GM21447 (cell line): ENCODE data around the gene WDR27.

ENCODE experiments used
- ATAC-seq: cut with Tn5 transposase; IDR thresholded peaks from one replicate; pipeline ENCODE4 v1.9.1; 2021; ENCODE audit not compliant: unreplicated experiment

WDR27 gene

GRCh38 chr6:169641461-169642085 lies 60.3 kb downstream of the WDR27 start:
- ATAC-seq = no peak

GRCh38 chr6:169640983-169641382 lies 60.8 kb downstream of the WDR27 start:
- ATAC-seq = no peak

DNA sequence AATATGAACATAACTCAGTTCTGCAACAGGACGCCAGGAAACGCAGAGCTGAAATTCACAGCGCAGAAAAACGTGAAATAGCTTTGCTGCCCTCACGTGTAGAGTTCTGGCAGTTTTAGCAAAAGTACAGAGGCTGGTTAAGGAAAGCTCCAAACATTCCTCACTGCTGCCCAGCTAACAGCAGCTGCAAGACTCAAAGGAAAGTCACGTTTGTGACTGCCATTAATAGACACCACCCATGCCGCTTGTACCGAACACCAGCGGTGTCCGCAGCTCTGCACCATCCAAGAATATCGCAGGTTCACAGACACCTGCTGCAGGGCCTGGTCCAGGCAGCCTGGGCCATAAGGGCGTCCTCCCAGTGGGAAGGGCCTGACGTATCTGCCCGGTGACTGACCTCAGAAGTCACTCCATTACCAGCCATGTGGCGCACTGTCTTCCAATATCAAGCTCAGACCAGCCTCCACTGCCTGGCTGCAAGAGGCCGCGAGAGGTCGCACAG lies 61.4 kb downstream of the WDR27 start:
- no peak for ATAC-seq

DNA sequence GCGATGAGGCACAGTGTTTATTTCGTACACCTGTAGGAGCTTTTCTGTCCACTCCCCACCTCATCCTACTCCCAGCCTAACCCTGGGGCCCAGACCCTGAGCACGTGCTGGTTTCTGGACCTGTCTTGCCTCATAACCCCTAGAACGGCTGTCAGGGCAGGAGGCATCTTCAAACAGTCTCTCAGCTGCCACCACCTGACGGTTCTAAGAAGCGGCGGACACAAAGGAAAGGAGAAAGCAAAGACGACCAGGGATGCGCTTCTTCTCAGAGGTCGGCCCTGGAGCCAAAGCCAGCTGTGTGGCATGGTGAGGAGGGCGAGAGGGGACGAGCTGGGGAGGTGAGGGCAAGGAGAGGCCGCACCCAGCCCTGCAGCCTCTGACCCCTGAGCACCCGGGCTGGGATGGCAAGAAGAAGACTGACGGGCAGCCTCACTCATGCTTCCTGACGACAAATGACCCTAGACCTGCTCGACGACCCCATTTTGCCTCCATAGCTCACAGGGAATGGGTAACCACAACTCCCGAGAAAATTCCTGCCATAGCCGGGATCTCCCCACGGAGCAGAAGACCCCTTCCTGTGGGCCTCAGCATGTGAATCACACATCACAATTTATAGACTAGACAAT lies 62.1 kb downstream of the WDR27 start:
- no peak for ATAC-seq

DNA sequence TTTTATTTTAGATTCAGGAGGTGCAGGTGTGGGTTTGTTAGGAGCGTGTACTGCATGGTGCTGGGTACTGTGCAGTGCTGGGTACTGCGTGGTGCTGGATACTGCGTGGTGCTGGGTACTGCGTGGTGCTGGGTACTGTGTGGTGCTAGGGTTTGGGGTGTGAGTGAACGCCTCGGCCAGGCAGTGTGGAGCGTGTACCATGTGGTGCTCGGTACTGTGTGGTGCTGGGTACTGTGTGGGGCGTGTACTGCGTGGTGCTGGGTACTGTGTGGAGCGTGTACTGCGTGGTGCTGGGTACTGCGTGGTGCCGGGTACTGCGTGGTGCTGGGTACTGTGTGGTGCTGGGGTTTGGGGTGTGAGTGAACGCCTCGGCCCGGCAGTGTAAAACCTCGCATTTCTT lies 62.9 kb downstream of the WDR27 start:
- no peak for ATAC-seq

GRCh38 chr6:169638388-169638787 lies 63.4 kb downstream of the WDR27 start:
- ATAC-seq = no peak

DNA sequence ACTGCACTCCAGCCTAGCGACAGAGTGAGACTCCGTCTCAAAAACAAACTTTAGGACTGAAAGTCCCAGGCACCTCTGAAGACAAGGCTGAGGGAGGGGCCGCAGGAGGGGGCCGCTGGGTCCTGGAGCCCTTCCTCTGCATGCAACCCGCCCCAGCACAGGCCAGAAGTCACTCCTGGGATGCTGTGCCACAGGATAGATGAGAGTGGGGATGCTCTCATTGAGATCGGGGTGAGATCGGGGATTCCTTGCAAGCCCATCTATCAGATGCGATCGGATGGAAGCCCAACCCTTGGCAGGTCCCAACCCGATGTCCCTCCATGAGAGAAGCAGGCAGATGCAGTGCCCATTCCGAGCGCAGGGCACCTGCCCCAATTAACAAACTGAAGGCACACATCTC lies 66.5 kb downstream of the WDR27 start:
- no peak for ATAC-seq

DNA sequence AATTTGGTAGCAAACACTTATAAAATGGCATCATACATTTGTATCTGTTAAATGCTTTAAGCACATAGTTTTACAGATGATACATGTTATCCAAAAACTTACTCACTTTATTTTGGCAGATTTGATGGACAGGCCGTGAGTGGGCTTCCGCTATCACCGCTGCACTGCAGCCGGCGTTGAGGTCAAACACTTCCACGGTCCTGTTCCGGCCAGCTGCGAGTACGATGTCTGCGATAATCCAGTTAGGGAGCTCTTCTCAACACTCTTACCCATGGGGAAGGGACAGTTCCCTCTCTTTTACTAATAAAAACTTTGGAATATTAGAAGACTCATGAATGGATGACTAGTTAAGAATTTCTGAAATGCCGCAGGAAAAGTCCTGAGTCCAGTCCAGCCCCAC lies 69.0 kb downstream of the WDR27 start:
- ATAC-seq = no peak

- no peak for ATAC-seq
Measured at GRCh38 chr6:169629256-169629655, 72.6 kb downstream of the WDR27 start.

DNA sequence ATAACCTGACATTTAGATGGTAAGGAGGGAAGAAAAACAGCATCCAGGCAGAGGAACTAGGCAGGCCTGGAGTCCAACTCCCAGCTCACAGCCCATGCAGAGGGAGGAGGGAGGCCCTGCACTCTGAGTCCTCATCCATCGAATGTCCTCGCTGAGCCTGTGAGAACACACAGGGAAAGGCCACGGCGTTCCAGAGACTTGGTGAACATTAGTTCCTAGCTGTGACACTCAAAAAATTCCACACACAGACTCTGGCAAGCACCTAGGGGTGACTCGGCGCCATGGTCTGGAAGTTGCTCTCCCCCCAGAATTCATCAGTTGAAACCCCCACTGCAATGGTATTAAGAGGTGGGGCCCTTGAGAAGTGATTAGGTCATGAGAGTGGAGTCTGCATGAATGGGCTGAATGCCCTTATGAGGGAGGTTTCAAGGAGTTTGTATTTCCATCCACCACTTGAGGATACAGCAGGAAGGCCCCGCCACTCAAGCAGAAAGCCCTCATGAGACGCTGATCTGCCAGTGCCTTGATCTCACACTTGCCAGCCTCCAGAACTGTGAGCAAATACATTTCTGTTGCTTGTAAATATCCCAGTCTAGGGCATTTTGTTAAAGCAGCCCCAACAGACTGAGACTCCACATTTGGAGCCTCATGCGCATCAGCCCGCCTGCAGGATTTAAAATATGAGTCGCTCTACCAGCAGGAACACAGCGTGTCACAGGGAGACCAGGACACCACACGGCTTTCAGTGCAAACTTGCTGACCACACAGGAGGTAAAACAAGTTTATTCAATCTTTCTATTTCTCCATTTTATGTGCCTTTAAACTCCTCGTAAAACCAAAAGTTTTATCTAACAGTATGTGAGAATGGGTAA lies 73.9 kb downstream of the WDR27 start:
- no peak for ATAC-seq

GRCh38 chr6:169626649-169627048 lies 75.2 kb downstream of the WDR27 start:
- ATAC-seq = no peak

DNA sequence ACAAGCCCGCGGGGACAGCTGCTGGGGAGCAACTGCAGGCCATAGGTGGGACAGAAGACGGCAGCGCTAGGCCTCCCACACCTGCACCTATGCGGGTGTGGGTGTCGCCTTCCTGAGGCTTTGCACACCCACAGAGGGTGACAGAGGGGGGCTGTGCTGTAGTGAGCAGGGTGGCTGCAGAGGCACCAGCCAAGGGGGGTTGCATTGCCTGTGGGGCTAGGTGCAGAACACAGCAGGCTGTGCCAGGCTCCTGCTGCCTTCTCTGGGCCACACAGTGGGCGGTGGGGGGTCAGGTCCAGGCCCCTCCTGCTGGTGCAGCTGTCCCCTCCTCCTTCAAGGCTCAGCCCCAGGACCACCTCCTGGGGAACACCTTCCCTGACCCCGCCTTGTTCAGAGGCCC lies 75.7 kb downstream of the WDR27 start:
- no peak for ATAC-seq

DNA sequence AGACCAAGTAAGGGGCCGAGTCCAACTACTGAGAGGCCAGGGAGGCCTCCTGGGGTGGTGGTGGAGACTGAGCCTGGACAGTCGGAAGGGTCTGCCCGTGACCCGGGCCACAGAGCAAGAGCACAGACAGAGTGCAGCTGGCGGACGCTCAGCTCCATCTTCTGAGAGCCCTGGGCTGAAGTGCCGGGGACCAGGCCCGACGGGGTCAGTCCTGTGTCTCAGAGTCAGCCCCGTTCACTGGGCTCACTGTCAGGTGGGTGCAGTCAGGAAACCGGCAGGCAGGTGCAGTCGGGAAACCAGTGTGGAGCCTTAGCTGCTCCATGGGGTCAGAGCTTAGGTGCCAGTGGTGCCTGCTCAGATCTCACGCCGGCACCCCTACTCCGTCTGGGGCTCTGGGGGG lies 76.5 kb downstream of the WDR27 start:
- ATAC-seq = no peak

DNA sequence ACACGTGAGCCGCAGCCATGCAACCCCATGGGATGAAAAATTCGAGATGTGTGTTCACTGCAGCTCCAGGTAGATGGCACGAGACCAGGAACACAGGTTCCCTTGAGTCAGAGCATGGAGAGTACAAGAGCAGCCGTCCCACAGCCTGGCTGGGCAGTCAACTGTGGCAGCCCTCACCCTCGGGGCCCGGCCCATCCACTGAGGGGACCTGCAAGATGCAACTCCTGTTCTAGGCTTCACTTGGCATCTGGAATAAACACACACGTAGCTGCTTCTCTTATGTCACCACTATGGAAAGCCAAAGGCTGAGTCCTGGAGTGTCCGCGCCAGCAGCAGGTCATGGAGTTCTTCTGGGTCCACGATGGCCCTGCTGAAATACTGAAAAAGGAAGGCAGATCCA lies 77.0 kb downstream of the WDR27 start:
- no peak for ATAC-seq

GRCh38 chr6:169623975-169624374 lies 77.9 kb downstream of the WDR27 start:
- ATAC-seq = no peak

- ATAC-seq = no peak
Measured at GRCh38 chr6:169623343-169623742, 78.5 kb downstream of the WDR27 start.

DNA sequence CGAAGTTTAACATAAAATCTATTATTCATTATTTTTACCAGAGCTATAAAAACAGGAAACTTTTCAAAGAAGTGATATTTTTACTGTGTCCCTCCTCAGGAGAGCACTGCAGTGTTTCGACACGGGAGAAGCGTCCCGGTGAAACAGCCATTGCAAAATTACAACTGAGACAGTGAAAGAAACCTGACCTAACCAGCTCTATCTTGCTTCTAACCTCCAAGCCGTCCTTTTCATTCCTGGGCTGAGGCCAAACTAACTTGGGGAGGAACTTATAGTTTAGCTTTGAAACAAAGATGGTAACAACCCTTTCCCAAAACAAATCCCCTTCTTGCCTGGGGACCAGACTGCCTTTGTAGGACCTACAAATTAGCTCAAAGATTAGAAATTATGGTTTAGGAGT lies 79.2 kb downstream of the WDR27 start:
- ATAC-seq = no peak

DNA sequence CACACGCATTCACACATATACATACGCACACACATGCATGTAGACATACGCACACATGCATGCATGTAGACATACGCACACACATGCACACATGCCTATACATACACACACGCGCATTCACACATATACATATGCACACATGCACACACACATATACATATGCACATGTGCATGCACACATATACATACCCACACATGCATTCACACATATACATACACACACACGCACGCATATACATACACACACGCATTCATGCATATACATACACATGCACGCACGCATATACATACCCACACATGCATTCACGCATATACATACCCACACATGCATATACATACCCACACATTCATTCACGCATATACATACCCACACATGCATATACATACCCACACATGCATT lies 80.5 kb downstream of the WDR27 start:
- no peak for ATAC-seq

- no peak for ATAC-seq
Measured at GRCh38 chr6:169620171-169621130, 81.4 kb downstream of the WDR27 start.

- no peak for ATAC-seq
Measured at GRCh38 chr6:169619650-169620049, 82.2 kb downstream of the WDR27 start.
